K562 (cell line): Measurements from ENCODE around the gene LAMA3. TPM values are rescaled to one million over a fixed set of nuclear protein-coding genes. Genes with fewer than 3 reads are reported as not detected.

Source experiments
- ATAC-seq: fragments of 200-7000 bp; cut with Tn5 transposase; 3 replicates; pipeline ENCODE4 v1.9.1; 2020; ENCODE audit warnings: moderate library complexity
- BruUV-seq: library from RNA; stranded (reverse); fragments of 400-500 nt; replicated peaks from 2 replicates; lab custom pipeline; 2021; lab: Mats Ljungman, UMichigan
- CTCF ChIA-PET: fragments of 300-600 bp; formaldehyde crosslinking; extraction: SDS; loops from one replicate; lab custom pipeline; 2021; ENCODE audit warnings: low intra/inter-chr PET ratio; lab: Yijun Ruan, JAX
- POLR2A ChIA-PET: fragments of 300-600, 350-650 bp; sonication (Branson Sonifier 250); formaldehyde crosslinking; extraction: SDS; loops from one replicate; lab custom pipeline; 2021; ENCODE audit warnings: antibody characterized with exemption, inconsistent platforms; lab: Yijun Ruan, JAX
- DNase-seq, 4 experiments: peaks; one replicate each; pipeline versions ENCODE4 v3.0.0 to v3.0.0-alpha.2; 2011 to 2018; ENCODE audit warnings: low spot score in 3 of 4, mixed read lengths in 3 of 4; ENCODE audit errors: extremely low read depth in 1 of 4
- FAIRE-seq: peaks from 2 replicates; lab custom pipeline; 2011; peaks lifted over from hg19 to GRCh38; lab: Jason Lieb, UNC
- H2AFZ ChIP-seq: 2 replicates; pipeline ENCODE4 v1.6.0; 2011; ENCODE audit warnings: low read depth, low read length, control low read depth, inconsistent platforms
- H3K27ac ChIP-seq: fragments of 200-600 bp; 3 replicates; pipeline ENCODE4 v1.8.0; 2011; ENCODE audit warnings: low read depth, mild to moderate bottlenecking, control low read depth, inconsistent platforms, low read length, moderate library complexity, mixed read lengths; ENCODE audit errors: extremely low read depth
- H3K27me3 ChIP-seq, 2 experiments: fragments of 300-600 bp in 1 of 2; 2 replicates in 1 of 2; 3 replicates in 1 of 2; pipeline versions ENCODE4 v1.6.0 to v1.8.0; 2011; ENCODE audit warnings: inconsistent platforms in 2 of 2, low read length in 2 of 2, mild to moderate bottlenecking in 1 of 2, mixed read lengths in 1 of 2, moderate library complexity in 1 of 2; ENCODE audit not compliant: control insufficient read depth in 2 of 2, insufficient read depth in 2 of 2
- H3K36me3 ChIP-seq: fragments of 300-600 bp; 3 replicates; pipeline ENCODE4 v1.8.0; 2011; ENCODE audit warnings: mild to moderate bottlenecking, low read length, inconsistent platforms; ENCODE audit not compliant: control insufficient read depth, insufficient read depth
- H3K4me1 ChIP-seq, 2 experiments: fragments of 200-600 bp in 1 of 2; replicated peaks in 1 of 2; 2 replicates in 1 of 2; 3 replicates in 1 of 2; pipeline versions ENCODE4 v1.5.1 to v1.8.0; 2011; ENCODE audit warnings: inconsistent platforms in 2 of 2, low read length in 2 of 2, mild to moderate bottlenecking in 1 of 2, mixed read lengths in 1 of 2, moderate library complexity in 1 of 2; ENCODE audit not compliant: control insufficient read depth in 2 of 2, insufficient read depth in 2 of 2
- H3K4me2 ChIP-seq: 2 replicates; pipeline ENCODE4 v1.6.1; 2011; ENCODE audit warnings: low read length, control low read depth, inconsistent platforms, mixed read lengths; ENCODE audit not compliant: insufficient read depth
- H3K4me3 ChIP-seq: fragments of 200-600 bp; sonication (generic), shearing (Covaris generic); 2 replicates; pipeline ENCODE4 v1.5.1; 2016; ENCODE audit warnings: control low read depth, inconsistent platforms
- H3K79me2 ChIP-seq: fragments of 200-600 bp; 3 replicates; pipeline ENCODE4 v1.8.0; 2011; ENCODE audit warnings: low read length, inconsistent platforms; ENCODE audit not compliant: control insufficient read depth, insufficient read depth
- H3K9ac ChIP-seq, 2 experiments: 2 replicates each; pipeline versions ENCODE4 v1.6.0 to v1.6.1; 2011; ENCODE audit warnings: low read depth in 2 of 2, low read length in 2 of 2, control low read depth in 1 of 2, inconsistent platforms in 1 of 2, mild to moderate bottlenecking in 1 of 2, mixed read lengths in 1 of 2; ENCODE audit not compliant: insufficient read depth in 1 of 2
- H3K9me1 ChIP-seq: one replicate; pipeline ENCODE4 v1.6.0; 2011; ENCODE audit warnings: inconsistent platforms, mild to moderate bottlenecking, low read length, moderate library complexity; ENCODE audit not compliant: control insufficient read depth, insufficient read depth
- H3K9me3 ChIP-seq: replicated peaks from 2 replicates; pipeline ENCODE4 v1.5.1; 2011; ENCODE audit warnings: low read depth, low read length, inconsistent platforms; ENCODE audit not compliant: control insufficient read depth, insufficient read depth
- H4K20me1 ChIP-seq: replicated peaks from 2 replicates; pipeline ENCODE4 v1.6.1; 2011; ENCODE audit warnings: low read length, inconsistent platforms, mixed read lengths; ENCODE audit not compliant: control insufficient read depth, insufficient read depth
- FOXK2 ChIP-seq, 2 experiments: fragments of 450-650 bp; IDR thresholded peaks in 1 of 2; conservative IDR thresholded peaks in 1 of 2; 2 replicates each; pipeline ENCODE4 v1.6.1; 2016; ENCODE audit warnings: low read depth in 2 of 2, mild to moderate bottlenecking in 1 of 2
- HCFC1 ChIP-seq: IDR thresholded peaks from 2 replicates; pipeline ENCODE4 v1.6.1; 2012; ENCODE audit warnings: low read depth, low read length, improper control_type of control experiment
- NR1H2 ChIP-seq: sonication (generic); formaldehyde crosslinking; IDR thresholded peaks from 2 replicates; pipeline ENCODE4 v1.4.0; 2020; ENCODE audit warnings: mild to moderate bottlenecking, missing genetic modification reagents
- NUFIP1 ChIP-seq: fragments of 450-650 bp; IDR thresholded peaks from 2 replicates; pipeline ENCODE4 v1.6.1; 2018; ENCODE audit not compliant: partially characterized antibody
- PCBP1 ChIP-seq: fragments of 200-400 bp; formaldehyde crosslinking; IDR thresholded peaks from 2 replicates; pipeline ENCODE4 v1.6.1; 2018; ENCODE audit warnings: mild to moderate bottlenecking, low read depth, low read length; ENCODE audit not compliant: poor library complexity, severe bottlenecking
- ZNF232 ChIP-seq: sonication (generic); formaldehyde crosslinking; IDR thresholded peaks from 2 replicates; pipeline ENCODE4 v1.8.0; 2022; ENCODE audit warnings: mild to moderate bottlenecking, missing genetic modification reagents
- ZNF354B ChIP-seq: fragments of 250-450 bp; sonication (Bioruptor Pico); IDR thresholded peaks from 2 replicates; pipeline ENCODE4 v1.4.0; 2020
- ZNF707 ChIP-seq: fragments of 250-450 bp; sonication (Bioruptor Pico); conservative IDR thresholded peaks from 2 replicates; pipeline ENCODE4 v1.8.0; 2022; ENCODE audit warnings: inconsistent platforms, mild to moderate bottlenecking, moderate library complexity
- WGBS: fragments of 100-300 bp; shearing (Covaris generic); methylation state at CpG from one replicate; pipeline ENCODE4 v1.1.6; 2016; ENCODE audit warnings: low coverage, mixed read lengths; ENCODE audit not compliant: insufficient coverage; ENCODE audit errors: missing lambda C conversion rate; 5-methylcytosine and 5-hydroxymethylcytosine counted together
- in situ Hi-C: fragments of 300-500 bp; cut with MboI; formaldehyde crosslinking; loops from 4 replicates; pipeline ENCODE4 v1.15.0; 2018; ENCODE audit warnings: inconsistent platforms, mixed read lengths
- intact Hi-C: fragments of 100-400 bp; cut with micrococcal nuclease; formaldehyde crosslinking; loops from 2 replicates; pipeline ENCODE4 v1.14.2; 2022
- polyA plus RNA-seq, 8 experiments: library from polyadenylated mRNA; depleted of rRNA in 4 of 8; stranded (reverse) in 5 of 8; unstranded in 3 of 8; fragments of >200 nt; fragmentation: Nextera tagmentation in 2 of 8; fragmentation: Illumina TruSeq in 1 of 8; extraction: Ambion mirVana in 2 of 8; extraction: Trizol in 1 of 8; gene quantifications; 2 replicates each; pipeline versions ENCODE4 v1.2.1 to v1.2.3, GENCODE V29; 2011 to 2014; ENCODE audit warnings: inconsistent platforms in 1 of 8, missing spikeins in 1 of 8
- total RNA-seq, 7 experiments: library from RNA; depleted of rRNA in 6 of 7; stranded (reverse); fragments of >200 nt in 6 of 7; fragmentation: Illumina TruSeq in 2 of 7; extraction: Trizol in 2 of 7; gene quantifications; 2 replicates each; pipeline versions ENCODE4 v1.2.1 to v1.2.3, GENCODE V29; 2011 to 2021; ENCODE audit warnings: low replicate concordance in 1 of 7
- TF ChIP-seq, protein P1 (sequence below): sonication (generic); formaldehyde crosslinking; IDR thresholded peaks from 2 replicates; pipeline ENCODE4 v1.8.1; 2023; ENCODE audit warnings: mild to moderate bottlenecking, missing genetic modification reagents

LAMA3 gene
- total and polyA plus RNA-seq, 9 of the 15 experiments (the other 6 are each of a cell fraction or from before 2014, with no cell fraction given): 0.07 TPM; not detected in 8

DNA sequence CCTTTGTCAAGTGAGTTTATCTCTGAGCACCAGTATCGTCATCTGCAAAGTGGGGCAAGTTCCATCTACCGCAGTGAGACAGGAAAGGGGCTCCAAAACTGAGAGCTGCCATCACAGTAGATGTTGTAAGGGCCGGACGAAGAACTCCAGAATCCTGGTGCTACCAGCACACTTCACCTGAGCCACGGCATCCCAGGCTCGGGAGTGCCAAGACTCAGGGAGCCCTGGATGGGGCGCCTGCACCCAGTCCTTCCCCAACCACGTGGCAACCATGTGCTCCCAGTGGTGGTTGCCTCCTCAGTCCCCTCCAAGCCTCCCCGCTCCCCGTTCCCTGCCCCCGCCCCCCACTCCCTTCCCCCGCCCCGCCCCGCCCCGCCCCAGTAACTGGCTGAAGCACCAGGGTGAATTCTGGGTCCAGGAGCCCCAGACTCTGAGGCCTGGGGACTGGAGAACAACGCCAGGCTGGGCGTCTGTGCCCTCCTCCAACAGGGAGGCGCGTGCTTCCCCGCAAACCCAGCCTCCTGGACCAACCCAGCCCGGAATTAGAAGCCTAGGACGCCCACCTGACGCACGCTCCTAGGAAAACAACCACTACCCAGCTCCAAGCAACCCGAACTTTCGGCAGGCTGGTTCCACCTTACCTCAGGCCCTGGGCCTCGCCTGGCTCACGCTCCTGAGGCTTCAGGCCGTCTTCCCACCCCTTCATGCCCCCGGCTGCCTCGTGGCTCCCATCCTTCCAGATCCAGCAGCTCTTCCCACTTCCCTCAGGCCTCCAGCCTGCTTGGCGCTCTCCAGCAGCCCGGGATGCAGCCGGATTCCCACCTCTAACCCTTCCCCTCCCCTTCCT, 67.6 kb downstream of the LAMA3 start:
- Histone ChIP-seq H3K79me2 (no peaks in the 10 kb centered on the region), H3K4me1 (peaks cover 0 to 7% of the 10 kb centered on the region in 2 experiments; a peak in 2 of 5 replicates), H3K36me3 (no peaks in the 10 kb centered on the region), H3K9ac (peak overlapping the region in 1 of 2 experiments; percentile 26; a peak in 1 of 4 replicates), H2AFZ (no peak overlapping the region), H3K4me3 (no peak overlapping the region), H3K27ac (no peak overlapping the region), H3K4me2 (no peak overlapping the region), H3K27me3 (peaks cover 4 to 7% of the 10 kb centered on the region in 2 experiments; a peak in 3 of 5 replicates), H3K9me1 (no peaks in the 10 kb centered on the region), H3K9me3 (no peaks in the 10 kb centered on the region), H4K20me1 (no peaks in the 10 kb centered on the region)
- ATAC-seq (no peak), FAIRE-seq (no peak), DNase-seq (peak in 1 of 4 experiments; percentile 12)
- ChIA-PET POLR2A (no interaction called here), CTCF (no interaction called here)
- in situ Hi-C loops: no loop called here
- intact Hi-C loops: no loop called here
- TF ChIP-seq ZNF354B (CRISPR knock-in tag) (no peak), FOXK2 (conservative IDR thresholded peaks at IDR 0.05 in 1 of 2, IDR thresholded peaks at IDR 0.05 in 1 of 2; ENCODE audit: low read depth in 2 of 2) (no peak), PCBP1 (no peak), NUFIP1 (no peak), ZNF707 (CRISPR knock-in tag) (no peak), NR1H2 (CRISPR knock-in tag) (no peak), ZNF232 (no peak), HCFC1 (no peak)
- TF ChIP-seq, protein P1, sequence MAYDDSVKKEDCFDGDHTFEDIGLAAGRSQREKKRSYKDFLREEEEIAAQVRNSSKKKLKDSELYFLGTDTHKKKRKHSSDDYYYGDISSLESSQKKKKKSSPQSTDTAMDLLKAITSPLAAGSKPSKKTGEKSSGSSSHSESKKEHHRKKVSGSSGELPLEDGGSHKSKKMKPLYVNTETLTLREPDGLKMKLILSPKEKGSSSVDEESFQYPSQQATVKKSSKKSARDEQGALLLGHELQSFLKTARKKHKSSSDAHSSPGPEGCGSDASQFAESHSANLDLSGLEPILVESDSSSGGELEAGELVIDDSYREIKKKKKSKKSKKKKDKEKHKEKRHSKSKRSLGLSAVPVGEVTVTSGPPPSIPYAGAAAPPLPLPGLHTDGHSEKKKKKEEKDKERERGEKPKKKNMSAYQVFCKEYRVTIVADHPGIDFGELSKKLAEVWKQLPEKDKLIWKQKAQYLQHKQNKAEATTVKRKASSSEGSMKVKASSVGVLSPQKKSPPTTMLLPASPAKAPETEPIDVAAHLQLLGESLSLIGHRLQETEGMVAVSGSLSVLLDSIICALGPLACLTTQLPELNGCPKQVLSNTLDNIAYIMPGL: no peak
- WGBS: 7% methylated on average over 26 of the region's 34 CpGs
- no TSS peak for BruUV-seq
